Tibial artery (tissue), 4 donors: Measurements from ENCODE around the gene BABAM2.

Experiments
- DNase-seq, 2 donors: peaks; one replicate each; pipeline ENCODE4 v3.0.0-alpha.2; 2019
- H3K27ac ChIP-seq, 2 donors: fragments of 200-600 bp; sonication (generic) in 1 of 2; 1 replicate in 1 of 2; 2 replicates in 1 of 2; pipeline ENCODE4 v1.5.1; 2018 to 2019; ENCODE audit warnings: mild to moderate bottlenecking in 1 of 2
- H3K27me3 ChIP-seq, 2 donors: fragments of 200-600 bp; sonication (generic) in 1 of 2; one replicate each; pipeline versions ENCODE4 v1.5.1 to v1.6.0; 2016 to 2019
- H3K36me3 ChIP-seq, 3 donors: fragments of 200-600 bp; sonication (generic) in 2 of 3; one replicate each; pipeline ENCODE4 v1.5.1; 2016 to 2019; ENCODE audit warnings: mild to moderate bottlenecking in 2 of 3
- H3K4me1 ChIP-seq, 4 donors: fragments of 200-600 bp; sonication (generic) in 2 of 4; 1 replicate in 3 of 4; 2 replicates in 1 of 4; pipeline ENCODE4 v1.5.1; 2016 to 2019
- H3K4me3 ChIP-seq, 2 donors: fragments of 200-600 bp; sonication (generic) in 1 of 2; 1 replicate in 1 of 2; 2 replicates in 1 of 2; pipeline ENCODE4 v1.5.1; 2018 to 2019; ENCODE audit warnings: mild to moderate bottlenecking in 2 of 2
- H3K9me3 ChIP-seq, 3 donors: fragments of 200-600 bp; sonication (generic) in 1 of 3; one replicate each; pipeline ENCODE4 v1.5.1; 2016 to 2019
- intact Hi-C: fragments of 100-400 bp; cut with DNase I; formaldehyde crosslinking; loops from one replicate; pipeline ENCODE4 v1.15.0; 2023; ENCODE audit warnings: low total_unique reads
- TF ChIP-seq, protein P1 (sequence below), 2 experiments: fragments of 200-600 bp in 1 of 2; fragments of 450-650 bp in 1 of 2; IDR thresholded peaks; one replicate each; pipeline ENCODE4 v1.5.1; 2017 to 2019; ENCODE audit warnings: antibody characterized with exemption in 2 of 2, mild to moderate bottlenecking in 1 of 2, moderate library complexity in 1 of 2

BABAM2 gene

DNA sequence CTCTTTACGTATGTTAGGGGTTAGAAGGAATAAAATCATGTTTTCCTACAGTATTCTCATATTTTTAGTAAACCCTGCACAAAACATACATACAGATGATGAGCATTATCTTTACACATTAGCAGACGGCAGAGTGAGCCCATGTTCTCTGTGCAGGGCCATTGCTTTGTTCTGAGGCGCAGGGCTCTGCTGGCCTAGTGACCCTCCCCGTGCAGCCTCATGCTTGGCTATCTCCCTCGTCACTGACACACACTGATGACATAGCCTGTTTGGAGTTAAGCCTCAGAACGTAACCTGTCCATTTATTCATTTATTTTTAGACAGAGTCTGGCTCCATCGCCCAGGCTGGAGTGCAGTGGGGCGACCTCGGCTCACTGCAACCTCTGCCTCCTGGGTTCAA is 386.3 kb downstream of the BABAM2 start:
- H3K4me3 ChIP-seq: no peak overlapping the region
- no peaks in the 10 kb centered on the region for H3K27me3 ChIP-seq
- H3K27ac ChIP-seq: no peak overlapping the region
- no peaks in the 10 kb centered on the region for H3K9me3 ChIP-seq
- TF ChIP-seq, protein P1, sequence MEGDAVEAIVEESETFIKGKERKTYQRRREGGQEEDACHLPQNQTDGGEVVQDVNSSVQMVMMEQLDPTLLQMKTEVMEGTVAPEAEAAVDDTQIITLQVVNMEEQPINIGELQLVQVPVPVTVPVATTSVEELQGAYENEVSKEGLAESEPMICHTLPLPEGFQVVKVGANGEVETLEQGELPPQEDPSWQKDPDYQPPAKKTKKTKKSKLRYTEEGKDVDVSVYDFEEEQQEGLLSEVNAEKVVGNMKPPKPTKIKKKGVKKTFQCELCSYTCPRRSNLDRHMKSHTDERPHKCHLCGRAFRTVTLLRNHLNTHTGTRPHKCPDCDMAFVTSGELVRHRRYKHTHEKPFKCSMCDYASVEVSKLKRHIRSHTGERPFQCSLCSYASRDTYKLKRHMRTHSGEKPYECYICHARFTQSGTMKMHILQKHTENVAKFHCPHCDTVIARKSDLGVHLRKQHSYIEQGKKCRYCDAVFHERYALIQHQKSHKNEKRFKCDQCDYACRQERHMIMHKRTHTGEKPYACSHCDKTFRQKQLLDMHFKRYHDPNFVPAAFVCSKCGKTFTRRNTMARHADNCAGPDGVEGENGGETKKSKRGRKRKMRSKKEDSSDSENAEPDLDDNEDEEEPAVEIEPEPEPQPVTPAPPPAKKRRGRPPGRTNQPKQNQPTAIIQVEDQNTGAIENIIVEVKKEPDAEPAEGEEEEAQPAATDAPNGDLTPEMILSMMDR (IDR thresholded peaks at IDR 0.05): no peak
- no peaks in the 10 kb centered on the region for H3K36me3 ChIP-seq
- intact Hi-C loops: no loop called here
- H3K4me1 ChIP-seq: peaks cover 0 to 28% (median 15%) of the 10 kb centered on the region in 4 donors
- DNase-seq: no peak

DNA sequence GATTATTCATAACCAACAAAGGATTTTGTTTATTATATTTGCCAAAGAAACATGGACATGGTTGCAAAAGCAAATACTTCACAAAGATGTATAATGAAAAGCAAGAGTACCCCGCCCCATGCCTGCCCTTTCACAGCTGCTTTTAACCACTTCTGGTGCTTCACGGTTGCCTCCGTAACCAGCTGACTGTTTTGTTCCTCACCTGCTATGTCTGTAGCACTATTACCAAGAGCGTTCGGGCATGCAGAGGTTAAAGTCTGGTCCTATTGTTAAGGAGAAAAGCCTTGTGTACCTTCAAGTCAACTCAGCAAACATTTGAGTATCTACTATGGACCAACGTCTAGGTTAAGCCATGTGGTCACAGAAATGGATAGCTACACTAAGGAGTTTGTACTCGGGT is 386.9 kb downstream of the BABAM2 start:
- TF ChIP-seq, protein P1 (IDR thresholded peaks at IDR 0.05): no peak
- H3K27me3 ChIP-seq: no peaks in the 10 kb centered on the region
- no peak for DNase-seq
- intact Hi-C loops: no loop called here
- no peak overlapping the region for H3K4me3 ChIP-seq
- H3K4me1 ChIP-seq: peaks cover 0 to 28% (median 15%) of the 10 kb centered on the region in 4 donors
- H3K9me3 ChIP-seq: no peaks in the 10 kb centered on the region
- H3K27ac ChIP-seq: no peak overlapping the region
- H3K36me3 ChIP-seq: no peaks in the 10 kb centered on the region

DNA sequence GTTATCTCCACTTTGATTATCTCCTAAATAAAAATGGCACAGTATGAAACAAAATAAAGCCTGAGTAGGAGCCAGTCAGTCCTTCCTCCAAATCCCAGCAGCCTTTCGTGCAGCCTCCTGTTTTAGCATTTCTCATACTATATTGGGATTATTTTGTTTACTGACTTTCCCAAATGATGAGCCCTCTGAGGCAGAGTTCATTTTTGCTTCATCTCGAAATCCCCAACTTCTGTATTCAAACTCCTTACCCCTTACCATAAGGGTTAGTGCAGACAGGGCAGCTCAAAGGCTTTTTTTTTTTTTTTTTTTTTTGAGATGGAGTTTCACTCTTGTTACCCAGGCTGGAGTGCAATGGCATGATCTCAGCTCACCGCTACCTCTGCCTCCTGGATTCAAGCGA is 388.8 kb downstream of the BABAM2 start:
- H3K27me3 ChIP-seq: no peaks in the 10 kb centered on the region
- H3K36me3 ChIP-seq: no peaks in the 10 kb centered on the region
- H3K27ac ChIP-seq: no peak overlapping the region
- no peaks in the 10 kb centered on the region for H3K9me3 ChIP-seq
- DNase-seq: no peak
- intact Hi-C loops: no loop called here
- peaks cover 0 to 27% (median 15%) of the 10 kb centered on the region in 4 donors for H3K4me1 ChIP-seq
- no peak overlapping the region for H3K4me3 ChIP-seq
- TF ChIP-seq, protein P1 (IDR thresholded peaks at IDR 0.05): no peak

DNA sequence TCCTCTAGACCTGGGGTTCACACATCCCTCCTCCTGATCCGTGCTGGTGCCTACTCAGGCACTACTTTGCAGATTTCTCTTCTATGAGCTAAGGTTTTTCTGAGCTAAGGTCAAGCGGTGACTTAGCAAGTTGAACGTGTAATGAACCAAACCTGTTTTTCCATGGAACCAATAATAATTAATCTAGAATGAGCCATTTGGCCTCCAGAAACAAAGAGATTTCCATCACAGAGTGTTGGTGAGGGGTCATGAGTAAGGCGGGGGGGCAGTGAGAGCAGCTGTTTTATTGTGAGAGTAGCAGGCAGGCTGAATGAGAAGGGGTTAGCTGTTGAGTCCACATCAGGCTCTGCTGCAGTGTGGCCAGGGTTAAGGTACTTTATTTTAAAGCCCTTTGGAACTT is 390.1 kb downstream of the BABAM2 start:
- TF ChIP-seq, protein P1 (IDR thresholded peaks at IDR 0.05): no peak
- Histone ChIP-seq H3K4me3 (no peak overlapping the region), H3K36me3 (no peaks in the 10 kb centered on the region), H3K9me3 (no peaks in the 10 kb centered on the region), H3K4me1 (peaks cover 0 to 14% (median 5%) of the 10 kb centered on the region in 4 donors), H3K27ac (no peak overlapping the region), H3K27me3 (no peaks in the 10 kb centered on the region)
- intact Hi-C loops: no loop called here
- no peak for DNase-seq

DNA sequence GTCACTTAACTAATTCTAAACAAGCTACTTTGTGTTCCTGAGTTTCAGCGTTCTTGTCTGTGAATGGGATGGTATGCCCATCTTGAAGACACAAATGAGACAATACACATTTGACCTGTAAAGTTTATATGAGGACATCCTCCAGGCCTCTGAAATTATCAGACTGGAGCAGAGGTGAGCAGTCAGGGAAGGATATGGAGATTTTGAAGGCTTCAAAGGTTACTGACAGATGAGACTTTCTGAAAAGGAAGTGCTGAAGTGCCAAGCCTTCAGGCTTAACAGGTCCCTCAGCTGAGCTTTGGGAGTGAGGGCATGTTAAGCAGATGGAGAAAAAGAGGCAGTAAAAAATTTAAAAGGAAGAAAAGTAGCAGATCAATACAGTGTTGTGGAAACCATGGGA is 391.2 kb downstream of the BABAM2 start:
- H3K9me3 ChIP-seq: no peaks in the 10 kb centered on the region
- H3K4me3 ChIP-seq: no peak overlapping the region
- DNase-seq: no peak
- intact Hi-C loops: no loop called here
- no peaks in the 10 kb centered on the region for H3K36me3 ChIP-seq
- H3K4me1 ChIP-seq: peaks cover 0 to 12% (median 4%) of the 10 kb centered on the region in 4 donors
- TF ChIP-seq, protein P1 (IDR thresholded peaks at IDR 0.05): no peak
- H3K27me3 ChIP-seq: no peaks in the 10 kb centered on the region
- H3K27ac ChIP-seq: no peak overlapping the region

DNA sequence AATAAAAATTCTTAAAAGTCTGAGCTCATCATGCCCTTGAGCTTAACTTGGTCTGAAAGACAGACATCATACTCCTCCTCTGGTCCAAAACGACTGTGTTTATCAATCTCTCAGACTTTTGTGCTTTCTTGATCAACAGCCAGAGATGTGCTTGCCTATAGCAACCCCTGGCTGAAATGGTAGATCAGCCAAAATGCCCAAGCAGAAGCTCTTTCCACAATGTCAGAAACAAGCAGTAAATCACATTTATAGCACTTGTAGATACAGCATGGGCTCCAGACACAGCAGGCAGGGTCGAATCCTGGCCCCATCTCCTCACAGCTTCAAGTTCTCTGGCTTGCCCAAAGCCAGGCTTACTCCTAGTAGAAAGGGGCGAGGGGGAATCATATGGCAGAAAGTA is 391.7 kb downstream of the BABAM2 start:
- intact Hi-C loops: no loop called here
- Histone ChIP-seq H3K4me1 (peaks cover 0 to 14% (median 5%) of the 10 kb centered on the region in 4 donors), H3K4me3 (no peak overlapping the region), H3K9me3 (no peaks in the 10 kb centered on the region), H3K27ac (no peak overlapping the region), H3K27me3 (no peaks in the 10 kb centered on the region), H3K36me3 (no peaks in the 10 kb centered on the region)
- DNase-seq: no peak
- TF ChIP-seq, protein P1 (IDR thresholded peaks at IDR 0.05): no peak
